ENCODE results near the gene EIF5A.

EIF5A gene

DNA sequence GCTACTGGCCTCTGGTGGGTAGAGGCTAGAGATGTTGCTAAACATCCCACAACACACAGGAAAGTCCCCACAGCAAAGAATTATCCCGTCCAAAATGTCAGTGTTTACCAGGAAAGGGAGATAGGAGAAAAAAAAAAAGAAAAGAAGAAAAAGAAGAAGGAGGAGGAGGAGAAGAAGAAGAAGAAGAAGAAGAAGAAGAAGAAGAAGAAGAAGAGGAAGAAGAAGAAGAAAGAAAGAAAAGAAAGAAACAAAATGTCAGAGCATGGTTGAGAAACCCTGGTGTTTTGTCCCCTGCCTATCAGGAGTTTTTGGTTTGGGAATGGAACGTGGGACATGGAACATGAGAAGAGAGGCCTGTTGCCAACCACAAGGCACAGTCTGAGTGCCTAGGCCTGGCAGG is 50.0 kb downstream of the EIF5A start:
- DNase-seq, result no peak

GRCh38 chr17:7361906-7362305 is 54.5 kb downstream of the EIF5A start:
- no peak for DNase-seq

Data from NCI-H1092 (cell line).